Uterus (tissue), 2 donors: ENCODE measurements around the gene TMEM120A.

Experiments used
- POLR2A ChIP-seq, 2 donors: fragments of 450-650 bp; IDR thresholded peaks; one replicate each; pipeline ENCODE4 v1.6.1; 2016; ENCODE audit warnings: antibody characterized with exemption in 2 of 2, mild to moderate bottlenecking in 1 of 2, moderate library complexity in 1 of 2
- TF ChIP-seq, protein P1 (sequence below), 4 experiments: fragments of 200-600 bp in 2 of 4; fragments of 450-650 bp in 2 of 4; sonication (generic) in 2 of 4; IDR thresholded peaks; one replicate each; pipeline ENCODE4 v1.5.1; 2016 to 2019; ENCODE audit warnings: antibody characterized with exemption in 4 of 4, mild to moderate bottlenecking in 2 of 4, moderate library complexity in 1 of 4

DNA sequence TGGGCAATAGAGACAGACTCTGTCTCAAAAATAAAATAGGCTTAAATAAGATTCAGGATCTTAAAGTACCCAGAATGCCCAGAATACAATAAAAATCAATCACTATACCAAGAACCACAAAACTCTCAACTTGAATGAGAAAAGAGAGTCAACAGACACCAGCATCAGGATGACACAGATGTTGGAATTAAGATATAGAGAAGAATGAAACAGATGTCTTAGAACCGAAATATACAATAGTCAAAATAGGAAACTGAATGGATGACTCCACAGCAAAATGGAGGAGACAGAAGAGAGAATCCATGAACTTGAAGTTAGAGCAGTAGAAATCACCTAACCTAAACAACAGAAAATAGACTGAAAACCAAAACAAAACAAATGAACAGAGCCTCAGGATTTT lies 49.9 kb downstream of the TMEM120A start:
- no peak for TF ChIP-seq POLR2A (IDR thresholded peaks at IDR 0.05)
- TF ChIP-seq, protein P1, sequence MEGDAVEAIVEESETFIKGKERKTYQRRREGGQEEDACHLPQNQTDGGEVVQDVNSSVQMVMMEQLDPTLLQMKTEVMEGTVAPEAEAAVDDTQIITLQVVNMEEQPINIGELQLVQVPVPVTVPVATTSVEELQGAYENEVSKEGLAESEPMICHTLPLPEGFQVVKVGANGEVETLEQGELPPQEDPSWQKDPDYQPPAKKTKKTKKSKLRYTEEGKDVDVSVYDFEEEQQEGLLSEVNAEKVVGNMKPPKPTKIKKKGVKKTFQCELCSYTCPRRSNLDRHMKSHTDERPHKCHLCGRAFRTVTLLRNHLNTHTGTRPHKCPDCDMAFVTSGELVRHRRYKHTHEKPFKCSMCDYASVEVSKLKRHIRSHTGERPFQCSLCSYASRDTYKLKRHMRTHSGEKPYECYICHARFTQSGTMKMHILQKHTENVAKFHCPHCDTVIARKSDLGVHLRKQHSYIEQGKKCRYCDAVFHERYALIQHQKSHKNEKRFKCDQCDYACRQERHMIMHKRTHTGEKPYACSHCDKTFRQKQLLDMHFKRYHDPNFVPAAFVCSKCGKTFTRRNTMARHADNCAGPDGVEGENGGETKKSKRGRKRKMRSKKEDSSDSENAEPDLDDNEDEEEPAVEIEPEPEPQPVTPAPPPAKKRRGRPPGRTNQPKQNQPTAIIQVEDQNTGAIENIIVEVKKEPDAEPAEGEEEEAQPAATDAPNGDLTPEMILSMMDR (IDR thresholded peaks at IDR 0.05) = no peak
